HG03432 (cell line): ENCODE data around the gene DUOX1.

Source experiments
- ATAC-seq: cut with Tn5 transposase; IDR thresholded peaks from one replicate; pipeline ENCODE4 v1.9.1; 2021; ENCODE audit warnings: mild to moderate bottlenecking, moderate library complexity; ENCODE audit not compliant: unreplicated experiment

Gene DUOX1

DNA sequence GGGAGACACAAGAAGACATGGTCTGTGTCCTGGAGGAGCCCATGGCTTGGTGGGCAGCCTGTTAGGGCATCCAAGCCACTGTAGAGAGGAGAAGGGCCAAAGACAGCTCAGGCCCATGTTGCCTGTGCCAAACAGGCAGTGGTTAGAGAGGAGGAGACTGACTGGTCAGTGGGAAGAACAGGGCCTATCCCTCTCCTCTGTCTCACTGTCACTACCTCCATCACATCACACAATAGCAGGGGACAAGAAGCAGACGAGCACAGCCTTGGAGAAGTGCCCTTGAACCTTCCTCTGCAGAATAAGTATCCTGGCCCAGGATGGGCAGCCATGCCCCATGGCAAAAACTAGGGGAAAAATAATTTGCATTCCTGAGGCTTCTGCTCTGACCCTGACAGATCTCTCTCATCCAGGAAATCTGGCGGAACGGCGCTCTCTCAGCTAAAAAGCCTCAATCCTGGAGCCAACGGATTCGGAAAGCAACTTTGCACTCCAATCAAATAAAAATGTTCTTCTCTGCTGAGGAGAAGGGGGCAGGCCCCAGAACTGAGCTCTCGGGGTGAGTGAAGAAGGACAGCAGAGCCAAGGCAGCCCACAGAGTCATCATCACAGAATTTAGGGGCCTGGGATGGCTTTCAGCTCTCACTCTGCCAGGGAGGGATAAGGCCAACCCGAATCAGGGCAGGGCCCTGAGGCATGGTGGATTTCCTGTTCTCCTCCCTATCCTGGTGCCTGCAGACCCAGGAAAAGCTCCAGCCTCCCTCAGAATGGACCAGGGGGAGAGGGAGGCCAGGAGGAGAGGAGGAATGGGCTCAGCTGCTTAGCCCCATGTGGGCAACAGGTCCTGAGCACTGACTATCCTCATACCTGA lies 56.3 kb downstream of the DUOX1 start:
- ATAC-seq: no peak

DNA sequence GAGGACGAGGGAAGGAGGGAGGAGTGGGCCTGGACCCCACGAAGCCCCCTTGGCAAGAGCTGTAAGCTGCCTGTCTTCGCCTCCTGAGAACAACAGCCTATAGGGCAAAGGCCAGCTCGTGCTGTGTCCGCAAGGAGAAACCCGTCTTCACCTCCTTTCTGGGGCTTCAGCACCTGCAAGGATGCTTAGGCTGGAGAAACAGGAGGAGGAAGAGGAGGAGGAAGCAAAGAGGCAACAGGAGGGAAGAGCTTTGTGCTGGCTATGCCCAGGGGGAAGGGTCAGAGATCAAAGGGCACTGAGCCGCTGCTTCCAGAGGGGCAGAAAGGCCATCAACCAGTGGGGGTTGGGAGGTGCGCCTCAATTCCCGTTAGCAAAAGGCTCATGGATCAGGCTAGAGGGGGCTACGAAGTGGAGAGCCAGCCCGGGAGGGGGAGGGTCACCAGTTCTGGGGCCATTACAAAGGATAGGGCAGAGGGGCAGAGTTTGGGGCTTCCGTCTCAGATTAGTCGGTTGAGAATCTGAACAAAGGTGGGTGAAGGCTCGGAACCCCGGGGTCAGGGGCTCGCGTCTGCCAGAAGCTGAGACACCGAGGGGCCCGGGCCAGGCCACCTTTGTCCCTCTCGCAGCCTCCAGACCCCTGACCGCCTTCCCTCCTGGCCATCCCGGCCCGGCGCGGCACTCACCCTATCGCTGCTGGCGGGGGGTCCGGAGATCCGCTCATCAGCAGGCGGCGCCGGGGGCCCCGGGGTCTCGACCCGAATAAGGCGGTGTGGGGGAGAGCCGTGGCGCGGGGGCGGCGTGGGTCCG lies 57.2 kb downstream of the DUOX1 start:
- ATAC-seq: peak; percentile 9

DNA sequence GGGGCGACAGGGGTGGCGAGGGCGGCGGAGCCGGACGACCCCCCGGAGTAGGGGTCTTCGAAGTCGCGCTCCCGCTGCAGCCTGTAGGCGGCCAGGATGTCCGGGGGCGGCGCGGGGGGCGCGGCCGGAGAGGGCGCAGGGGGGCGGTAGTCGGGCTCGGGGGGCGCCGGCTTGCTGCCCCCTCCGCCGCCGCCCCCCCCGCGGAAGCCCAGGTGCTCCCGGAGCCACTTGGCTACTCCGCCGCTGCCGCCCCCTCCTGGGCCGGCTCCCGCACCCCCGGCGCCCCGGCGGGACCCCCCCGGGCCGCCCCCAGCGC lies 57.7 kb downstream of the DUOX1 start:
- ATAC-seq: peak; percentile 6

DNA sequence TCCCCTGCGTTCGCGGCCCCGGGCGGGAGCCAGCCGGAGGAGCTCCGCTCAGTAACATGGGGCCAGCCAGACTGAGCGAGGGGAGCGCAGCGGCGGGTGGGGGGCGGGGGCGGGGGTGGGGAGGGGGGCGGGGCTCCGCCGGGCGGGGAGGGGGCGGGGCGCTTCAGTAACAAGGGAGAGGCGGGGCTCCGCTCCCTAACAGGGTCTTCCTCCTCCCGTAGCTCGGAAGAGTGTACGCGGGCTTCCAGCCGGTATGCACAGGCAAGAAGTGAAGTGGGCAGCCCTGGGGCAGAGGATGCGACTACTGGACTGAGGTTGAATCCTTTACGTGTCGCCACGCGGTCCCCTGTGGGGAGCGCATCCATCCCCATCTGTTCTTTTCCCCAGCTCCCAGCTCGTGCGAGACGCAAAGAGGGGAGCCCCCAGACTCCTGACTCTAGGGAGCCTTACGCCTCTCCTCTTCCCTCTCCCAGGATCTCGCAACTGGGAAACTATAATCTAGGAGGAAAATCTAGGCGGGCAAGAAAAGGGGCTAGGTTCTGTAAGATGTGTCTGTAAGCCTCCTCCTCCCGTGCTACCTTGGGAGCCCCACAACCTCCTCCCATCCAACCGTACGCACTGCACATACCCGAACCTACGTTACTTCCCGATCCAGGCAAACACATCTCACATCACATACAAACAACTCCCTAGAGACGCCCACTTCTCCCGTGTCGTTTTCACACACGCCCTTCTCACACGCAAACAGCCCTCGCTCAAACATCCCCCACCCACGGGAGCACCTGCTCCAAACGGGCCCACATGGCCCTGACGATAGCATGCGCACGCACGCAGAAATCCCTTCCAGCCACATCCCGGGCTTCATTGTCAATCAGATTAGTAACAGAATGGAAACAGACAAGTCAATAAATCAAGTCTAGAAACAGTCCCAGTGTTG lies 58.4 kb downstream of the DUOX1 start, which contains the start of gene SHF:
SHF (minus strand) TSS at position 73 of the 937 bp plus-strand sequence; CDS start at position 58, 15 bp downstream.
- ATAC-seq: peak; percentile 51

DNA sequence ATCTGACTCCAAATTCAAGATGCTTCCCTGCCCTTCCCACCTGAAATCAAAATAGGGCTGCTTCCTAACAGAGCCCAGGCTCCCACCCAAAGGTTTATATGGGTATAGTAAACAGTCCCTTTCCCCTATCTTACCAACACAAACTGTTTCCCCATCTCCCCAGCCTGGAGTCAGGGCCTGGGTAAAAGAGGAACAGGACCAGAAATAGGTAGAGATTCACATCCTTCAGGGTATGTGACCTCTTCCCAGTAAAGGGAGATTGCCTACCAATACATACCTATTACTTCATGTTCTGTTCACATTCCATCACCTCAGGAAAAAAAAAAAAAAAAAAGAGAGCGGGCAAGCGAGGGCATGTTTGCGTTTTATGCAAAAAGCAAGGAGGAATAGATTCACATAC lies 67.7 kb downstream of the DUOX1 start:
- no peak for ATAC-seq

DNA sequence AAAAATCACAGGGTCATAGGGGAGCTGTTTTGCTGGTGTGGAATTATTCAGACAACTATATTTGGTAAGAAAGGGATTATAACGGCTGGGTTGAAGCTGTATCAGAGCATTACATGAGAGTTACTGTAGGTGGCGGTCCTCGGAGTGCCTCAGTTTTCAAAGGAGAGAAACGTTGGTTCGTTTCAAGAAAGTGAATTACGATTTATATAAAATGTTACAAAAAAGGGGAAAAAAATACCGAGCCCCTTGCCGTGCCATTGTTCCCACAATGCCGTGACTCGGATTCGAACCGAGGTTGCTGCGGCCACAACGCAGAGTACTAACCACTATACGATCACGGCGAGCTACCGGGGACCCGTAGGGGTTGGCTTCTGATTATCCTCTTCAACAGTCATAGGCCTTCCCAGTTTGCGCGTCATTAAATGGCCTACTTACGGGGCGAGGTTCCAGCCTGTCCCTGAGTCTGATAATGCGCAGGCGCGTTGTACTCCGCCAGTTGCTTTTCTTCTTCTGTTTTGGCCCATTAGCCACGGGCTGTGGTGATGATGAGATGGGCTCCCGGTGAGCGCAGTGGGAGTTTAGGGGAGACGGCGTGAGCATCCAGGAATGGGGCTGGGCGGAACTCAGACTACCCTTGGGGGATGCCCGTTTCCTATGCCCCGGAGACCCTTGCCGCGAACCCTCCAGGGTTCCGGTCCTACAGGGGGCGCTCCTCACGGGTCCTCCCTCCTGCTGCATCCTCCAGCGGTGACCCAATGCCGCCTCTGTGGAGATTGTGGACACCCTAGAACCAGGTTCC lies 68.7 kb downstream of the DUOX1 start:
- peak; percentile 54 for ATAC-seq

DNA sequence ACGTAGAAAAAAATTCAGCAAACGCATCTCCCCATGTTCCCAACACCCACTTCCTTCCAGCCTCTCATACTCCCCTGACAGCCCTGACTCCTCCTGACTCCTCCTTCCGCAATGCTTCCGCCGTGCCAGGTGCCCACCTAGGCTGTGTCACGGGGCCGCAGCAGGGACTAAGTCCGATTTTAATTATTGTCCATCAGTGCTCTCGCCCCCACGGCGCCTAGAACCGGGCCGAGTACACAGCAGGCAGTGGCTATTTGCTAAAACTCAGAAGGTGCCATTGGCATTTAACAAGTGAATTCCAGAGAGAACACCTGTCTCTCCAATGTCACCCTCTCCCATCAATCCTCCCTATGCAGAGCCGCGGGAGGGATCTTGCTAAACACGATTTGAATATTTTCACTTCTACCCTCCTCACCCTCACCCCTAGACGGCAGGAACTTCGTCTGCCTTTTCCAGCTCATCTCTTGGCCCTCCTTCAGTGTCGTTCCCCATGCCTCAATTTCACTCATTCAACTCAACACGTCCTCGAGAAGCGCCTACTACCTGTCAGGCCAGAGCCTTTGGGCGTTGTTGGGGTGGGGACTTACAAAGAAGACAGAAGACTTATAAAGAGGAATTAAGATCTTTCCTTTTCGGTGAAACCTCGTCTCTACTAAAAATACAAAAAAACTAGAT lies 69.5 kb downstream of the DUOX1 start:
- peak; percentile 18 for ATAC-seq

DNA sequence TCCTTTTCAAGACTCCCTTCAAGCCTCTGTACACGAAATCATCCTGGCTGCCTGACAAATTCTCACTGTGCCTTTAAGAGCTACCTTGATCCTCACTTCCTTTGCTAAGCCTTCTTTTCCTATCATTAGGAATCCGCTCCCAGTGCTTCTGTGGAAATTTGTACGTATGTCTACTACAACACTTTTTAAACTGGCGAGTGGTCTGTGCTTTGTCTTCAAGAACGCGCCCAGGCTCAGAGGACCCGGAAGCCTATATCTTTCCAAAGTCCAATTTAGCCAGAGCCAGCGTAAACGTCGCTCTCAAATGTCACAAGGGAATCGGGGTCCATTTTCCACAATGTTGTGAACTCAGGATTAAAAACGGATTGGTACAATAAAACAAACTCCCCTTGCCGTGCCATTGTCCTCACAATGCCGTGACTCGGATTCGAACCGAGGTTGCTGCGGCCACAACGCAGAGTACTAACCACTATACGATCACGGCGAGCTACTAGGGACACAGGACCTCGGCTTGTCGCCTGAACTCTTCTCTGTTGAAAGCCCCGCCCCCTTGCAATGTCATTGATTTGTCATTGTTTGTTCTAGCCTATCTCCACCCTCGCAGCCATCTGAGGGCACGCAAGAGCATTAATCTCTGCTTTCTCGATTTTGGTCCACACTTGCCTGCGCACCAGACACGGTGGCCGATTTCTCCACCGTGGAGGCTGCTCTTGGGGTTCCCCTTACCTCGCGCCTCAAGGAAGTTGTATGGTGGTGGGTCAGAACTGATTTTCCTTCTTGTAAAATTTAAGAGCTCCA lies 70.4 kb downstream of the DUOX1 start:
- ATAC-seq: peak; percentile 40

DNA sequence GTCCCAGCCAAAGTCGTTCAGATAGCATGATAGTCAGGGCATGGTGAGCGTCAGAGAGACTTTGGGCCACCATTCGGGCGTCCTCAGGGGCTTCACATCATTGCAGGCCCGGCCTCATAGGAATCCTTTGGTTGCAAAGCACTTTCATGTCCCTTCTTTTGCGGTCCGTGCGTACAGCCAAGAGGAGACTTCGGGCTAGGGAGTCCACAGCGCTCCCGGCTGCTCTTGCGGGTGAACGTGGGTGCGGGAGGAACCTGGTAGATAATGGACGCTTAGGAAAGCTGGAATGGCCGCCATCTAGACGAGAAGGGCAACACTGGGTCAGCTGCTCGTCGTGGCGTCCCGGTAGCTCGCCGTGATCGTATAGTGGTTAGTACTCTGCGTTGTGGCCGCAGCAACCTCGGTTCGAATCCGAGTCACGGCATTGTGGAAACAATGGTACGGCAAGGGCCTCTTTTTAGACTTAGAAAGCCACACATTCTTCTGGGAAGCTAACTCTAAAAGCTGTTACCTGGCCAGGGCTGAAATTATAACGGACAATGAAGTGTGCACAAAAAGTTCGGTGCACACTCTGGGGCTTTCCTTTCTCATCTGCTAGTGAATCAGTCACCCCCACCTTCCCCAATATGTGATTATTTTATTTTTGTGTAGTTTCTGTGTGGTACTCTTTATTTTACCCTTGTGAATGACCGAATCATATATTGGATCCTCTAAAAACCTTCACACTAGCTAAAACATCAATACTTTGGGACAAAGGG lies 71.2 kb downstream of the DUOX1 start:
- peak; percentile 16 for ATAC-seq

DNA sequence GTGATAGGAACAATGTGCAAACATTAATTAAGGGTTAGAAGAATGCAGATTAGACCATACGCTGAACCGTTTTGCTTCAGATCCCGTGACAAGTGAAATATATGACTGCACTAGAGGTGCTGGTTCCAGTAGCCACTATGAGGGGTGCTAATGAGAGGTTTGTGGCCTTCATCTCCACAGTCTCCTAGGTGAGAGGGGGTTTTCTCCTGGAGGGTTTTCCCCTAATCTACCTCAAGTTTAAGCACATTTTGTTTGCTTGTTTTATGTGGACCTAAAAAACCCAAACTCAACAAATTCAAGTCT lies 71.7 kb downstream of the DUOX1 start:
- no peak for ATAC-seq

DNA sequence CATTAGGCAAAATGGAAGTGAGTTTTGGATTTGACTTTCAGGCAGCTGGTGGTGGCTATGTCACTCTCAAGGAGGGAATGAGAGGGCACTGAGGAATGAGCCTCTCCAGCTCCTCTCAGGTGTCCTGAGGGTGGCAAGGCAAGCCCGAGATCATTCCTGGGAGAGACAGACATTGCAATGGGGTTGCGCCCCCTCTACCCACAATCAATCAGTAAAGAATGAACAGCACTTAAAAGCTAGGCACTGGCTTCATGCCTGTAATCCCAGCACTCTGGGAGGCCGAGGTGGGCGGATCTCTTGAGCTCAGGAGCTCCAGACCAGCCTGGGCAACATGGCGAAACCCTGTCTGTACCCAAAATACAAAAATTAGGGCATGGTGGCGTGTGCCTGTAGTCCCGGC lies 72.1 kb downstream of the DUOX1 start:
- ATAC-seq: no peak

DNA sequence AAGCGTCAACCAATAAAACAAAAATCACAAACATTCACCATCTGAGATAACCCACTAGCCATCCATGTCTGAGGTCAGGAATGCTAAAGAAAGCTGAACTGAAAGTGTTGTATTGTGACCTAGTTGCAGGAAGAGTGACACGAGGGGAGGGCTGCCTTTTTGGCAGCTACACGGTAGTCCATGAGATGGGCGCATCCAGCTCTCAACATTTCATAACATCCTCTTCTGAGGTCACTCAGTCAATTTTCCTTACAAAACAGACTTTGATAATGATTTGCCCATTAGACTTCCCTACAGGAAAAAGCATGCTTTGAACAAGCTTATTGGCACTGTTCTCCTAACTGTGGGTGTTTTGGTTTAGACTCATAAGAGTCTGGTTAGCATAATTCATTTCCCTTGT lies 73.4 kb downstream of the DUOX1 start:
- ATAC-seq: no peak

DNA sequence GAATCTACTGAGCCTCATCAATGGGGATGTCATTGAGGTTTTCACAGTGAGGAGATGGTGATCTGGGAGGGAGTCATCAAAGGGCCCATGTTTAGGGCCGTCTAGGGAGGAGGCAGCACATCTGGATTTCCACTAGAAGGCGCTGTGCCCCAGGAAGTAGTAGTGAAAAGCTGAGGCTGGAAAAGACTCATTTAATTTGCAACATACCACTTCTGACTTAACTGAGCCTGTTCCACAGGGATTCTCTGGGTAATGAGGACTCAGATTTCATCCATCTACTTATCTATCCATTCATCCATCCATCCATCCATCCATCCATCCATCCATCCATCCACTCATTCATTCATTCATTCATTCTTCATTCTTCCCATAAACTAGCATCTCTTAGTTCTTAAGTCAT lies 75.4 kb downstream of the DUOX1 start:
- no peak for ATAC-seq

DNA sequence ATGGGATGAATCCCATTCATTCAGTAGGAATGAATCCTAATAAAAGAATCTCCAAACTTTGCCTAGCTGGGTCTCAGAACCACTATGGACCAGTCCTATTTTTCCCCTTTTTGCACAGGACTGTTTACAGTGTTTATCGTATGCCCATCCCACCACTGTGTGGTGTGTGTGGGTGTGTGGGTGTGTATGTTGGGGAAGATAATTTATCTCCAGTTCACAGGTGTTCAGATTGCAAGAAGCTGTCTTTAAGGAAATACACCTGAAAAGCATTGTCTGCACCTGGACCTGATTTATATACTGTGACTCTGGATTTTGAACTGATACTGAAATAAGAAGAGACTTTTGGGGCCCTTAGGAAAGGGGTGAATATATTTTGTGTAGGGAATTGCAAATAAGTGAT lies 82.7 kb downstream of the DUOX1 start:
- ATAC-seq: no peak
